ENCODE data around the gene LRCH1. TPM values are rescaled to one million over a fixed set of nuclear protein-coding genes. Genes with fewer than 3 reads are reported as not detected.

The LRCH1 gene
- total and polyA plus RNA-seq, 10 of the 15 experiments (the other 5 are each of a cell fraction or from before 2014, with no cell fraction given): 5.3 to 48.9 (median 14.4) TPM

GRCh38 chr13:46639033-46639981, 86.3 kb downstream of the LRCH1 start:
- FAIRE-seq: peak; percentile 78
- Histone ChIP-seq H3K36me3 (ENCODE audit: control insufficient read depth in 2 of 2, insufficient read depth in 2 of 2, low read length in 1 of 2) (no peaks in the 10 kb centered on the region), H2AFZ (ENCODE audit: control insufficient read depth, low read depth, low read length) (no peak overlapping the region), H3K79me2 (ENCODE audit: control insufficient read depth, insufficient read depth, low read length) (peaks cover 85% of the 10 kb centered on the region), H3K27me3 (replicated peaks in 1 of 2; ENCODE audit: control insufficient read depth in 2 of 2, insufficient read depth in 2 of 2, low read length in 1 of 2) (no peaks in the 10 kb centered on the region), H3K27ac (ENCODE audit: control insufficient read depth, insufficient read depth) (peak overlapping the region; percentile 56), H3K4me2 (ENCODE audit: control insufficient read depth, insufficient read depth) (peak overlapping the region; percentile 32), H4K20me1 (ENCODE audit: control insufficient read depth, insufficient read depth) (peaks cover 3% of the 10 kb centered on the region; the same call in 1 of the 2 replicates), H3K9ac (ENCODE audit: control insufficient read depth, insufficient read depth, low read length) (peak overlapping the region; percentile 19; the same call in 1 of the 2 replicates), H3K4me3 (peak overlapping the region; percentile 41), H3K9me3 (replicated peaks; ENCODE audit: control insufficient read depth, insufficient read depth, low read length) (no peaks in the 10 kb centered on the region), H3K4me1 (ENCODE audit: control insufficient read depth, insufficient read depth, low read length) (peaks cover 20% of the 10 kb centered on the region)
- WGBS (ENCODE audit: insufficient coverage, insufficient replicate concordance, low lambda C conversion rate, missing lambda C conversion rate): 22% methylated on average over 5 of the region's 5 CpGs
- no TSS peak for BruUV-seq (replicated peaks)
- ChIA-PET SMC1A (ENCODE audit: uncharacterized antibody, unreplicated experiment) (interaction anchor here (0.7 to 23.6 kb wide), 32 partner anchors 8 to 87 kb away, joined by 3 to 456 read pairs (median 6); no protein-coding TSS in a partner anchor), POLR2A (interaction anchor here (0.7 to 7.2 kb wide), 13 partner anchors 9 to 61 kb away, joined by 3 to 51 read pairs (median 6); no protein-coding TSS in a partner anchor), CTCF (interaction anchor here (0.9 to 3.5 kb wide), 12 partner anchors 9 to 88 kb away, joined by 3 to 22 read pairs (median 4); no protein-coding TSS in a partner anchor), RAD21 (ENCODE audit: unreplicated experiment) (interaction anchor here (0.9 to 3.6 kb wide), 20 partner anchors 9 to 88 kb away, joined by 3 to 19 read pairs (median 8); no protein-coding TSS in a partner anchor)
- ATAC-seq: peak; percentile 95
- intact Hi-C loops (cut with micrococcal nuclease; ENCODE audit: unreplicated experiment): loop anchor here (1.0 kb wide), 1 partner anchor 33 kb away; no protein-coding TSS in a partner anchor
- in situ Hi-C loops (cut with MboI): no loop called here
- DNase-seq (ENCODE audit: low read depth, low spot score): peak; percentile 71
- peak; percentile 84 for TF ChIP-seq BCL11A (IDR thresholded peaks at IDR 0.05; ENCODE audit: low read depth, low read length)
- no peak for TF ChIP-seq BRCA1 (IDR thresholded peaks at IDR 0.05; ENCODE audit: low read depth, low read length)
- TF ChIP-seq GATAD2B (conservative IDR thresholded peaks at IDR 0.05; ENCODE audit: low read depth): peak; percentile 75
- no peak; the same call in 2 of the 3 replicates for TF ChIP-seq POU2F2 (IDR thresholded peaks at IDR 0.05; ENCODE audit: borderline replicate concordance, low read depth, low read length)
- TF ChIP-seq NR2F1 (conservative IDR thresholded peaks at IDR 0.05): peak; percentile 96
- TF ChIP-seq TARDBP (IDR thresholded peaks at IDR 0.05; ENCODE audit: borderline replicate concordance): no peak
- TF ChIP-seq NKRF (conservative IDR thresholded peaks at IDR 0.05): peak; percentile 42
- no peak for TF ChIP-seq RCOR1 (conservative IDR thresholded peaks at IDR 0.05; ENCODE audit: low read depth, low read length)
- TF ChIP-seq GABPA (IDR thresholded peaks at IDR 0.05; ENCODE audit: low read depth): 0 out of 2 replicates have a peak, but pooled peaks have one; percentile 10
- peak; percentile 81 for TF ChIP-seq NBN (IDR thresholded peaks at IDR 0.05)
- no peak; the same call in 1 of the 2 replicates for TF ChIP-seq SMC3 (IDR thresholded peaks at IDR 0.05; ENCODE audit: borderline replicate concordance, low read length)
- peak; percentile 91 for TF ChIP-seq ZNF217 (IDR thresholded peaks at IDR 0.05)
- peak; percentile 20; the same call in 1 of the 2 replicates for TF ChIP-seq TBL1XR1 (IDR thresholded peaks at IDR 0.05; ENCODE audit: low read depth, low read length)
- peak; percentile 96 for TF ChIP-seq DPF2 (IDR thresholded peaks at IDR 0.05)
- no peak for TF ChIP-seq STAT3 (IDR thresholded peaks at IDR 0.05; ENCODE audit: low read depth, low read length)
- TF ChIP-seq EP300 (IDR thresholded peaks at IDR 0.05; ENCODE audit: borderline replicate concordance in 1 of 2, control insufficient read depth in 1 of 2, low read depth in 2 of 2, low read length in 2 of 2): peak; percentile 93 to 96
- peak; percentile 83 for TF ChIP-seq MEF2B (IDR thresholded peaks at IDR 0.05; ENCODE audit: partially characterized antibody, poor library complexity, severe bottlenecking)
- TF ChIP-seq USF2 (IDR thresholded peaks at IDR 0.05; ENCODE audit: borderline replicate concordance, low read depth, low read length): peak; percentile 5; the same call in 1 of the 2 replicates
- peak; percentile 63; the same call in 1 of the 2 replicates for TF ChIP-seq TCF3 (IDR thresholded peaks at IDR 0.05; ENCODE audit: borderline replicate concordance, insufficient read depth, low read depth, low read length)
- peak; percentile 46; the same call in 1 of the 2 replicates for TF ChIP-seq HDGF (IDR thresholded peaks at IDR 0.05)
- TF ChIP-seq WRNIP1 (IDR thresholded peaks at IDR 0.05; ENCODE audit: borderline replicate concordance, low read depth, low read length): no peak

Measured in GM12878 (cell line).